Activated CD4-positive, CD25-positive, alpha-beta regulatory T cell treated with anti-CD3 and anti-CD28 coated beads, Interleukin-2, amount 50 U/mL, for 72 hours (primary cell): ENCODE data around the gene TPGS1.
A peak's percentile ranks its signal among the peaks of the same experiment; 100 is the strongest.
"Not testable (repeated sequence)": the region's sequence is repeated elsewhere in the genome, so short reads cannot be mapped to it uniquely, and the experiment has no call there.

Source experiments
- DNase-seq: peaks from one replicate; pipeline ENCODE4 v3.0.0; 2021

Gene TPGS1

DNA sequence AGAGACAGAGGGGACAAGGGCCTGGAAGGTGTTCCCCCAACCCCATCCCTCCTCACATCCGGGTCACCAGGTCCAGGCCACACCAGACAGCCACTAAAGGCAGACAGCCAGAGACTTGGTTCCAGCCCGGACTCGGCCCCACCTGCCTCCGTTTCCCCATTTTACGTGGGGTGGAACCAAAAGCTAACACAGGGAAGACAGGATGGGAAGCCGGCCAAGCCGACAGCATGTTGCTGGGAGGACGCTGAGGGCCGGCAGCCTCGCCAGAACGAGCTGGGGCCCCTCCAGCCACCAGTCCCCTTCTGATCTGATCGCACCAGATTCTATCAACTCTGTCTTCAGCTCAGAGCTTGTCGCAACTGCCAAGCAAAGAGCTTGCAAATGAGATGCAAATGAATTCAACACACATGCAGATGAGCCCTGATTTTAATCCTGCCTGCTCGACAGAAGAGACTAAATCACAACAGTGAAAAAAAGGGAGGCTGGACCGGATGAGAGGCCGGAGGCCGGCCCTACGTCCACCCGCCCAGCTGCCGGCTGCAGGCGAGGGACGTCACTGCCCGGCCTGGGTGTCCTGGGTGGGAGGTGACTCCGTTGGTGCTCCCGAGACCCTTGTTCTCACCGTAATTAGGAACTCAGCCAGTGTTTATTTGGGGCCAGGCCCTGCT is 28.9 kb upstream of the TPGS1 start:
- DNase-seq, result no peak

DNA sequence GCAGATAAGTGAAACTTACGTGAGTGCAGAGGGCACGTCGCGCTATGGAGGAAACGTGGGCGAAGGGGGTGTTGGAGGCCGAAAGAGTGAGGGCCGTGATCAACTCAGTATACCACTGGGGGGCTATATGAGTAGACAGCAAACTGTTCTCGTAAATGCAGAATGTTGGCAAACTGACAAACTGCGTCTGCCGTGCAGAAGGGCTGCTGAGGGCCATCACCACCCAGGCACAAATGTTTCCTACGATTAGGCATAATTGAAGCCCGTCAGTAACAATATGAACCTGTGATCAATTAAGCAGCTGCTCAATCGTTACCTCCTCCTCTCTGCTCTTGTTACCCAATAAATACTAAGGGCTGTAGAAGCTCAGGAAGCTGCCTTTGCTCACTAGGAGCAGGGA is 28.3 kb upstream of the TPGS1 start:
- DNase-seq, result no peak

DNA sequence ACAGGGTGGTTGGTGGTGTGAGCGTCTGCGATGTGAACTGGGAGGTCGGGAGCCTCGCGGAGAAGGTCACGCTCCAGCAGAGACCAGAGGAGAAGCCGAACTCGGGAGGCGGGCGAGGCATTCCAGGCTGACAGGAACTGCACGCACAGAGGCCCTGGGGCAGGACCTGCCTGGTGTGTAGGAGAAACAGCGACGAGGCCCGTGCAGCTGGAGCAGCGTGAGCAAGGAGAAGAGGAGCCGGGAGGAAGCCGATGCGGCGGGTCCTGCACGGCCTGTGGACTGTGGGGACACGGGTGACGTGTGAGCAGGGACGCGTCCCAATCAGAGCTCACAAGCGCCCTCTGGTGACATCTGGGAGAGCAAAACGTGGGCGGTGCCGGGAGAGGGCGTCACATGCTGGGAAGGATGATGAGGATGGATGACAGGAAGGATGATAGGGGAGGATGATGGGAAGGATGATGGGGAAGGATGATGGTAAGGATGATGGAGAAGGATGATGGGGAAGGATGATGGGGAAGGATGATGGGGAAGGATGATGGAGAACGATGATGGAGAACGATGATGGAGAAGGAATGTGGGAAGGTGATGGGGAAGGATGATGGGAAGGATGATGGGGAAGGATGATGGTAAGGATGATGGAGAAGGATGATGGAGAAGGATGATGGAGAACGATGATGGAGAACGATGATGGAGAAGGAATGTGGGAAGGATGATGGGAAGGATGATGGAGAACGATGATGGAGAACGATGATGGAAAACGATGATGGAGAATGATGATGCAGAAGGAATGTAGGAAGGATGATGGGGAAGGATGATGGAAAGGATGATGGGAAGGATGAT is 27.1 kb upstream of the TPGS1 start:
- DNase-seq, result no peak

DNA sequence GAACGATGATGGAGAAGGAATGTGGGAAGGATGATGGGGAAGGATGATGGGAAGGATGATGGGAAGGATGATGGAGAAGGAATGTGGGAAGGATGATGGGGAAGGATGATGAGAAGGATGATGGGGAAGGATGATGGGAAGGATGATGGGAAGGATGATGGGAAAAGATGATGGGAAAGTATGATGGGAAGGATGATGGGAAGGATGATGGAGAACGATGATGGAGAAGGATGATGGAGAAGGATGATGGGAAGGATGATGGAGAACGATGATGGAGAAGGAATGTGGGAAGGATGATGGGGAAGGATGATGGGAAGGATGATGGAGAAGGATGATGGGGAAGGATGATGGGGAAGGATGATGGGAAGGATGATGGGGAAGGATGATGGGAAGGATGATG is 26.2 kb upstream of the TPGS1 start:
- DNase-seq, result not testable (repeated sequence)

DNA sequence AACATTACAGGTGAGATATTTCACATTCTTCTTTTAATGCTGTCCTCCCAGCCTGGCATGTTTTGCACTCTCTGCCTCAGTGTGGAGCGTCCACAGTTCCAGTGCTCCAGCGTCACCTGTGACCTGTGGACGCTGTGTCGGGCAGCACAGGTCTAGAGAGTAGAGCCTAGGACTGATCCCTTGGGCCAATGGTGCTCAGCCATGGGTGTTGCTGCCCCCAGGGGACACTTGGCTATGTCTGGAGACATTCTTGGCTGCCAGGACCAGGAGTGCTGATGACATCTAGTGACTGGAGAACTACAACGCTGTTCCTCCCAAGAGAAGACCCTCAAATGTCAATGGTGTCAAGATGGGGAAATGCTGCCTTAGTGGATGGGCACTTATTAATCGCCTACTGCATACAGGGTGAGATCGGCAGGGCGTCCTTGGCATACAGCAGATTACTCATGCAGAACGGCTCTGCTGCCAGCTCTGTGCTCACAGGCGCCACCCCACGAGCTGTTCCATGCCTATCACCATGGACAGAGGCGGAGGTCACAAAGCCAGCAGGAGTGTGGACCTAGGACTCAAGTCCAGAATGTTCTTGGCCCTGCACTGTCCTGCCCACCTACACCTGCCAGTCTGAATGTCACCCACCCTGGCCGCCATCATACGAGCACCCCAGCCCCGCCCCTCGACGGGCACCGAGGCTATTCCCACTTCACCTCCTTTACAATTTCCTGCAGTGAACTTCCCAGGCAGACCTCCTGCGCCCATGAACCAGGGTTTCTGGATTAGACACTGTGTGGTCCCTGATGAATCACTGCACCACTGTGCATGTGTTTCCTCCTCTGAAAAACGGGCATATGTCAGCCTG is 24.9 kb upstream of the TPGS1 start:
- DNase-seq, result no peak

DNA sequence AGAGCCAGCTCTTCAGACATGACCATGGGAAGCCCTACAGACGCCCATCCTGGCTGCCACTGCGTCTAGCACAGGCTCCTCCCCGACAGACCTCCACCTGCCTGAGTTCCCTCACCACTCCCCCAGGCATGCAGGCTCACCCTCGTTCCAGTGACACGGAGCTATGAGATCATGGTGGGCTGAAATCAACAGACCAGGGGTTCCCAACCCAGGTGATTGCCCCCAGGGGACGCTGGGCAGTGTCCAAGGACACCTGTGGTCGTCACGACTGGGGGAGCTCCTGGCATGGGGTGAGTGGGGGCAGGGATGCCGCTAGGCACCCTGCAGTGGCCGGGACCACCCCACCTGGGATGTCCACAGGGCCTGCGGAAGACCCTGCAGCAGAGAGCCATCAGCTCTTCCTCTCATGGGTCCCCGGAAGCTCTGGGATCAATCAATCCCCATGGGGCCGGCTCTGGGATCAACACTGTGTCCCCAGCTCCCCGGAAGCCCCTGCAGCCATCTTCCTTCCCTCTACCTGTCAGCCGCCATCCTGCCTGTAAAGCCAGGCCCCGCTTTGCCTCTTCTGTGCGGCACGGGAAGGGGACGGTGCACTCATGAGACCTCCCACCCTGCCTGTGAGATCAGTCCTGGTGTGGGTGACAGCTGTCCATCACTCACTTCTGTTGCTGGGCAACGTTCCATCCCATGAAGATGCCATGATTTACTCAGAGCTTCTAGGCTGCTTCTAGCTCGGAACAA is 23.8 kb upstream of the TPGS1 start:
- DNase-seq, result no peak

DNA sequence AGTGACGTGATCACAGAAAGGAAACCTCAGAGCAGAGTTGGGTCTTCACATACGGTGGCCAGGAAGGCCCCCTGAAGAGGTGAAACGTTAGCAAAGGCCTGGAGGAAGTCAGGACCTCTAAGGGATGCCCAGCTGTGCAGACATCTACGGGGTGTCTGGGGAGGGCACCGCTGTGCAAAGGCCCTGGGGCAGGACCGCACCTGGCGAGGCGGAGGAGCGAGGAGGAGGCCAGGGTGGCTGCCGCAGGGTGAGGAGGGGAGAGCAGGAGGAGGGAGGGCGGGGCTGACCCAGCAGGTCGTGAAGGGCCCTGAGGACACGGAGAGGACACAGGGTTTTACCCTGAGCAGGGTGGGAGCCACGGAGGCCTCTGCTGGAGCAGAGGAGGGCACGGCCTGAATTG is 22.8 kb upstream of the TPGS1 start:
- DNase-seq, result no peak

DNA sequence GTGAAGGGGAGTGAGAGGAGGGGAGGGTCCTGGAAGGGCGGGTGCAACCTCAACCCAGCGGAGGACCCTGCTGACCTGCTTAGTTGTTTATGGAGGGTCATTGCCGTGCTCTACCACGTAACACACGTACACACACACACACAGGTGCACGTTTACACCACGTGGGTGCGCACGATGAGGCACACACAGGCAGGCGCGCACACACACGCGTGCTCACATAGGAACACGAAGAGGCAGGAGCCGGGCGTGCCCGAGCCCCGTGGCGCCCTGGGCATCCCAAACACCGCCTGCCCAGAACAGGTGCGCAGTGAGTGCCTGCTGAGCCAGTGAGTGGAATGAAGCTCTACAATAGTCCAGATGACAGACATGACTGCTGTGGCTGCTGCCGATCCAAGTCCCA is 22.2 kb upstream of the TPGS1 start:
- DNase-seq, result no peak

DNA sequence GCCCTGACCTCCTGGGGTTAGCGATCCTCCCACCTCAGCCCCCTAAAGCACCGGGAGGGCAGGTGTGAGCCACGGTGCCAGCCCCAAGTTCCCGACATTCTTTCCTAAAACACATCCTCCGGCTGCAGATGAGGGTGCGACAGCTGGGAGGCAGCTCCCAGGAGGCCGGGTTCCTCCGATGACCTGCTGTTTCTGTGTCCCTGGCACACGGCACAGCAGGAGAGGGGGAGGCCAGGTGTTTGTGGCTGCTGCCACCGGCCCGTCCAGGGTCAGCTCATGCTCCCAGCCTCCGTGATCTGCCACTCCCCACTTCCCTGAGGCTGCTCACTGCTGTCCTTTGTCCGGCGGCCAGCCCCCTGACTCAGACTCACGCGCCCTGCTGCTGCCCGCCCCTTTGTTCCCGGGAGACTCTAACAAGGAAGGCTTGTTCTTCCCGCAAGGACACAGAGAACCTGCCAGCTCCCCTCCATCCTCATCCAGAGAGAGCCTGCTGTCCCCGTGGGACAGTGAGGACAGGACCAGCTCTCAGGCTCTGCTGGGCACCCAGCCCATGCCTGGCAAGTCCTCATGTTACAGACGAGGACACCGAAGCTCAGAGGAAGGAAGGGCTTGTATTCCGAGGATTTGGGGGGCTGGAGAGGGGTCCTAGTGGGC is 21.6 kb upstream of the TPGS1 start:
- no peak for DNase-seq

DNA sequence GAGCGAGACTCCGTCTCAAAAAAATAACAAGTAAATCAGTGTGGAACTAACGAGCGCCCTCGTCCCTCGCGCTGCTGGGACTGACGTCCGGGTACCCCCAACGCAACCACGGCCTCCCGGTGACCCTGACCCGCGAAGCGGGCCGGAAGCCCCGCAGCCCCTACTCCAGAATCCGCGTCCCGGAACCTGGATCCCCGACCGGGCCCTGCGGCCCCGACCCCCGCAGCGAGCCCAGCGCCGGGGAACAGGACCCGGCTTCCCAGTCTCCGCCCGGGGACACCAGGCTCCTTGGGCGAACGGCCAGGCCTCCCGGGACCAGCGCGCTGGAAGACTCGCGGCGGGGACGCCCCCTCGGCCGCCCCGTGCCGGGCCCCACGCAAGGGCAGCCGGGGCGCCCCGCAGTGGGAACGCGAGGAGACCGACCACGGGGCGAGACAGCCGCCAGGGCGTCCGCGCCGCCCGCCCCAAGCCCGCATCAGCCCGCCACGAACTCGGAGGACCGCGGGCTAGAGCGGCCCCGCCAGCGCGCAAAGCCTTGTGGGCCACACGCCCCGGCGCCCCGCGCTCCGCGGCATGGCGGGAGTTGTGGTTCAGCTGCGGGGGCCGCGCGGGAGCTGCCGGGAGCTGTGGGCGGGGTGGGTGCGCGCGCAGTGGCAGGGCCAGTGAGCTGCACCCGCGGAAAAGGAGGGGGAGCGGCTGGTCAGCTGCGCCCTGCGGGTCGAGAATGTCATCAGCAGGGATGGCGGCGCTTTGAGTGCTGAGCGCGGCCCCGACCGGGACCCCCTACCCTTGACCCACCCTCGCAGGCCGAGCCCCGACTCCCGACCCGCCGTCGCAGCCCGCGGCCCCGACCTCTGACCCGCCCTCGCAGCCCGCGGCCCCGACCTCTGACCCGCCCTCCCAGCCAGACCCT is 18.5 kb upstream of the TPGS1 start:
- DNase-seq, result peak; percentile 94

DNA sequence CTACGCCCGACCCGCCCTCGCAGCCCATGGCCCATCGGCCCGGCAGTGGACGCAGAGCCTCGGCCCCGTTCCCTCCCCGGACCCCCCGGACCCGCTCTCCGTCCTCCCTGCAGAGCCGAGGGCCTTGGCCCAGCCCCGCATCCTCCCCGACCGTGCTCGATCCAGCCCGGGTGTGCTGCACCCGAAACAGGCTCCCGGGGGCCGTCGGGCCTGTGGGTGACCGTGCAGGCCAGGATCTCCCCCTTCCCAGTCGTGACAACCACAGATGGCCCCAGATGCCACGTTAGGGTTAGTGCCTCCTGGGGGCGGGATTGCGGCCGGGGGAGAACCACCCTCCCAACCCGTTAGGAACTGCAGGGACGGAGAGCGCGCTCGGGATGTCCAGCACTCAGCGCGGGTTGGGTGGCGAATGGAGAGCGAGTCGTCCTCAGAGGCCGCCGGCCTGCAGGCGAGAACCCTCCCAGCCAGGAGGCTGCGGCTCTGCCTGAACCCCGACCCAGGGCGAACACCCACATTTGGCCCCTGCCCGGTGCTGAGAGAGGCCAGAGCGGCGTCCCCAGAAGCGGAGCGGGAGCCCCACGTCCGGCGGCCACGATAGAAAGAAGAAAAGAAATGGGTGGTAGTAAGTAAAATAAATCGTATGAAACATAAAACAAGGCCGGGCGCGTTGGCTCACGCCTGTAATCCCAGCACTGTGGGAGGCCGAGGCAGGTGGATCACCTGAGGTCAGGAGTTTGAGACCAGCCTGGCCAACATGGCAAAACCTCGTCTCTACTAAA is 17.7 kb upstream of the TPGS1 start:
- DNase-seq, result no peak

DNA sequence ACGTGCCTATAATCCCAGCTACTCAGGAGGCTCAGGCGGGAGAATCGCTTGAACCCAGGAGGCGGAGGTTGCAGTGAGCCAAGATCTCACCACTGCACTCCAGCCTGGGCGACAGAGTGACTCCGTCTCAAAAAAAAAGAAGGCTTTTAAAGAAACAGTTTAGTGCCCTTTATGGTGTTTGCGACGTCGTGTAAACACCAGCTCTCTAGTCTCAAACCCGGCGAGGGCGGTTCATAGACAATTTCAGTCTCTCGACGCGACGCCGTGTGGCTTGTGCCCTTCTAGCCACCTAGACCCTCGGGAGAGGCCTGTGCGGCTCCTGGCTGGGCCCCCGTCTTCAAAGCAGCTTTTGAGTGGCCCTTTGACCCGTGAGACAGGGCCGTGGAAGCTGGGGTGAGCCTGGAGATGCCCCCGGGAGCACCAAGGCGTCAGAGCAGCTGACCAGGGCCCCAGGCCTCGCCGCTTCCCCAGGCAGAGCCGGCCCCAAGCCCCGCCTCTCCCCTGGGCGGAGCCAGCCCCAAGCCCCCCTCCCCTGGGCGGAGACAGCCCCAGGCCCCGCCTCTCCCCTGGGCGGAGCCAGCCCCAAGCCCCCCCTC is 16.1 kb upstream of the TPGS1 start:
- no peak for DNase-seq

DNA sequence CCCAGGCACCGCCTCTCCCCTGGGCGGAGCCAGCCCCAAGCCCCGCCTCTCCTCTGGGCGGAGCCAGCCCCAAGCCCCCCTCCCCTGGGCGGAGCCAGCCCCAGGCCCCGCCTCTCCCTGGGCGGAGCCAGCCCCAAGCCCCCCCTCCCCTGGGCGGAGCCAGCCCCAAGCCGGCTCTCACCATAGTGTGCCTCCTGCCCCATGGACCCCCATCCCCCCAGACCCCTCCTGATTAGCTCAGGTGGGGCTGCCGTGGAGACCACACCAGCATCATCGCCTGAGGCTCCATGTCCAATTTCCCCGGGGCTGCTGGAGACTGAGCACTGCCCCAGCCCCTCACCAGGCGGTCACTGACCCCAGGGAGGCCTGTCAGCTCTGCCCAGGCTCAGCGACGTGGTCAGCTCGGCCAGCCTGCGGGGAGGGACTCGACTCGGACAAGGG is 15.2 kb upstream of the TPGS1 start:
- peak; percentile 48 for DNase-seq

DNA sequence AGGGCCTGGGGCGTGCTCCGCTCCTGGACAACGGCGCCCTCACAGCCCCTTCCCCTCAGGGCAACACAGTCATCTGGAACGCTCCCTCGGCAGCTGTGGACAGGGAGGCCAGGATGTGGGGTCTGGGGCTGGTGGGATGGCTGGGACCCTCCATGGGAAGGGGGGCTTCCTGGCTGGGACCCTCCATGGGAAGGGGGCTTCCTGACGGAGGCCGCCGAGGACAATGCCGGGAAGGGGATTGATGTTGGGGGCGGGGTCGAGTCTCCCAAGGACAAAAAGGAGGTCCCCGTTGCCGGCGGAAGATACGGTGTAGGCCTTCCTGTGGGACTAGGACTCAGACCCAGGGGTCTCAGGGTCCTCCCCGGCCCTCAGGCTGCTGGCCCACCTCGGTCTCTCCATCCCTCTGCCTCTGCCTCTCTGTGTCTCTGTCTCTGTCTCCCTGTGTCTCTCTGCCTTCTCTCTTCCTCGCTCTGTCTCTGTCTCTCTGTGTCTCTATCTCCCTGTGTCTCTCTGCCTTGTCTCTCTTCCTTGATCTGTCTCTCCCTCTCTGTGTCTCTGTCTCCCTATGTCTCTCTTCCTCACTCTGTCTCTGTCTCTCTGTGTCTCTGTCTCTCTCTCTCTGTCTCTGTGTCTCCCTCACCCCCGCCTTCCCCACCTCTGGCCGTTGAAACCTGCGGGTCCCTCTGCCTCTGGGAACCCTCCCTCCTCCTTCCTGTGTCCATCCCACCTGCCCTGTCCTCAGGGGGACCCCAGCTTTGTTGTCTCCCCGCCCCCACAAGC is 13.7 kb upstream of the TPGS1 start:
- no peak for DNase-seq

DNA sequence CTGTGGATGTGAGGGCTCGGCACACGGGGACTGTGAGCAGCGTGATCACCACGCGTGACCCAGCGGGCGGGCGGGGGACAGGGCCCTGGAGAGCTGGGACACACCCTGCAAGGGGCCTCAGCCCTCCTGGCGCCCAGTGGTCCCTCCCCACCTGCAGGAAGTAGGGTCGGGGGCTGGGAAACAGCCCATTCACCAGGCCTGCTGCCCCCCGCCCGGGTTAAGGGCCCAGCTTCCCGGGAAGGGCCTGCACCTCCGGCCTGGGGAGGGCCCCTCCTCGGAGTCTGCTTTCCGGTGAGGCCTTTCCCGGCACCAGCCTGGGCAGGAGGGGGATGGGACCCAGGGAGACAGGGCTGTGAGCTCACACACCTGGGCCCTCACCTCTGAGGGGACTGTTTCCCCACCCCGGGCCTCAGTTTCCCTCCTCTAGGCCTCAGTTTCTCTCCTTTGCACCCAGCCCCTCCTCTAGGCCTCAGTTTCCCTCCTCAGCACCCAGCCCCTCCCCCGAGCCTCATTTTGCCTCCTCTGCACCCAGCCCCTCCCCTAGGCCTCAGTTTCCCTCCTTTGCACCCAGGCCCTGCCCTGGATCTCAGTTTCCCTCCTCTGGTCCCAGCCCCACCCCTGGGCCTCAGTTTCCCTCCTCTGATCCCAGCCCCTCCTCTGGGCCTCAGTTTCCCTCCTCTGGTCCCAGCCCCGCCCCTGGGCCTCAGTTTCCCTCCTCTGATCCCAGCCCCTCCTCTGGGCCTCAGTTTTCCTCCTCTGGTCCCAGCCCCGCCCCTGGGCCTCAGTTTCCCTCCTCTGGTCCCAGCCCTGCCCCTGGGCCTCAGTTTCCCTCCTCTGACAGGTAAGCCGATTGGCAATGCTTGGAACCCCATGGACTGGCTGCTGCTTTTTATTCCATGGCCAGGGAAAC is 12.9 kb upstream of the TPGS1 start:
- DNase-seq, result no peak

DNA sequence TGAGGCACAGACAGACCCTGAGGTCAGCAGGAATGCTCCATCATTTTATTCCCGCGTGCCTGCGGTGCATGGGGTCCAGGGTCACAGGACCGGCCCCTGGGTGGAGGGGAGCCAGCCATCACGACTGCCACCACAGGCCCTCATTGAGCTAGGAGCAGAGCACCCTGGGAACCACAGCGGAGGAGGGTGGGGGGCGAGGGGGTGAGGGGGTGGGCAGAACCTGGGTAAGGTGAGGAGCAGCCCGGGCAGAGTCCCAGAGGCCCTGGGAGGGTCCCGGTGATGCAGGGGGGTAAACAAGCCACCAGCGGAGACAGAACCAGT is 12.3 kb upstream of the TPGS1 start:
- no peak for DNase-seq

DNA sequence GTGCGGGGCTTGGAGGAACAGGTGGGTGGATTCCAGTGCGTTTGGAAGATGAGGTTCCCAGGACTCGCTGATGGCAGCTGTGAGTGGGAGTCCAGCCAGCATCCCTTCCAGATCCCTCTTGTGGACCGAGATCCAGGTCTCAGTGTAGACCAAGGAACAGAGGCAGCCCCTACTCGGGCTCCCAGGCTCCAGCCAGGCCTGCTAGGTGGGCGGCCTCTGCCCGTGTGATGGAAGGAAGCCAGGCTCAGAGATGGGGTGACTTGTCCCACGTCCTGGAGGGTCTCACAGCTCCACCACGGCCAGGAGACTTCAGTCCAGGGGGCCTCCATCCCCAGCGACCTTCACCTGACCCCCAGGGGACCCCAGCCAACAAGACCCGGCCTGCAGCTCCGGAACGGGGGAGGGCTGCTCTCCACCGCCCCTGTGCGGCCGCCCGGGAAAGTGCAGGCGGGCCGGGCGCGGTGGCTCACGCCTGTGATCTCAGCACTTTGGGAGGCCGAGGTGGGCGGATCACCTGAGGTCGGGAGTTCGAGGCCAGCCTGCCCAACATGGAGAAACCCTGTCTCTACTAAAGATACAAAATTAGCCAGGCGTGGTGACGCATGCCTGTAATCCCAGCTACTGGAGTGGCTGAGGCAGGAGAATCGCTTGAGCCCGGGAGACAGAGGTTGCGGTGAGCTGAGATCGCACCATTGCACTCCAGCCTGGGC is 11.7 kb upstream of the TPGS1 start:
- DNase-seq, result peak; percentile 69
